B cell (primary cell): ENCODE results near the gene ERC1. TPM values are rescaled to one million over a fixed set of nuclear protein-coding genes. Genes with fewer than 3 reads are reported as not detected.

Experiments
- ATAC-seq: fragments of 200-7000 bp; cut with Tn5 transposase; one replicate; pipeline ENCODE4 v1.10.0; 2021; ENCODE audit warnings: low read depth, mild to moderate bottlenecking, moderate number of reproducible peaks, moderate library complexity
- CTCF ChIA-PET: fragments of 350-600 bp; sonication (Branson Sonifier 250); formaldehyde crosslinking; loops from one replicate; lab custom pipeline; 2021; ENCODE audit warnings: antibody characterized with exemption, inconsistent platforms; lab: Charles Lee
- POLR2A ChIA-PET: fragments of 350-600 bp; sonication (Branson Sonifier 250); formaldehyde crosslinking; loops from one replicate; lab custom pipeline; 2021; ENCODE audit warnings: antibody characterized with exemption; lab: Charles Lee
- DNase-seq: peaks from one replicate; pipeline ENCODE4 v3.0.0; 2013
- H2AFZ ChIP-seq: 2 replicates; pipeline ENCODE4 v1.6.1; 2012; ENCODE audit warnings: mild to moderate bottlenecking, low read depth, low read length; ENCODE audit not compliant: insufficient read depth, poor library complexity, severe bottlenecking
- H3K27ac ChIP-seq, 2 donors: 1 replicate in 1 of 2; 2 replicates in 1 of 2; pipeline ENCODE4 v1.5.1; 2012 to 2013; ENCODE audit warnings: low read length in 2 of 2, mild to moderate bottlenecking in 2 of 2, moderate library complexity in 1 of 2
- H3K27me3 ChIP-seq, 4 experiments: fragments of 200-600 bp in 1 of 4; sonication (generic) in 1 of 4; replicated peaks in 1 of 4; 1 replicate in 2 of 4; 2 replicates in 2 of 4; pipeline versions ENCODE4 v1.6.1 to v1.7.0; 2013 to 2016; ENCODE audit warnings: low read length in 3 of 4, mild to moderate bottlenecking in 2 of 4, mixed read lengths in 1 of 4, moderate library complexity in 1 of 4; ENCODE audit not compliant: insufficient read depth in 4 of 4, control insufficient read depth in 3 of 4; ENCODE audit errors: control extremely low read depth in 1 of 4
- H3K36me3 ChIP-seq, 2 experiments: replicated peaks in 1 of 2; 1 replicate in 1 of 2; 2 replicates in 1 of 2; pipeline versions ENCODE4 v1.6.1 to v1.7.1; 2013; ENCODE audit warnings: low read length in 1 of 2; ENCODE audit not compliant: insufficient read depth in 2 of 2, control insufficient read depth in 1 of 2; ENCODE audit errors: control extremely low read depth in 1 of 2, extremely low read depth in 1 of 2
- H3K4me1 ChIP-seq, 2 donors: fragments of 200-600 bp in 1 of 2; sonication (generic) in 1 of 2; 1 replicate in 1 of 2; 2 replicates in 1 of 2; pipeline versions ENCODE4 v1.5.1 to v1.6.1; 2013 to 2017; ENCODE audit warnings: low read length in 2 of 2; ENCODE audit not compliant: control insufficient read depth in 2 of 2, insufficient read depth in 2 of 2
- H3K4me2 ChIP-seq: replicated peaks from 2 replicates; pipeline ENCODE3; 2012; ENCODE audit warnings: mild to moderate bottlenecking, low read depth, low read length; ENCODE audit not compliant: poor library complexity, severe bottlenecking
- H3K4me3 ChIP-seq, 5 experiments: fragments of 200-600 bp in 1 of 5; sonication (generic) in 1 of 5; 1 replicate in 3 of 5; 2 replicates in 2 of 5; pipeline versions ENCODE4 v1.5.1 to v1.7.0; 2011 to 2016; ENCODE audit warnings: low read length in 4 of 5, mild to moderate bottlenecking in 4 of 5, low read depth in 2 of 5, control low read depth in 1 of 5, moderate library complexity in 1 of 5; ENCODE audit not compliant: insufficient read depth in 1 of 5; ENCODE audit errors: control extremely low read depth in 1 of 5, extremely low read depth in 1 of 5
- H3K79me2 ChIP-seq: fragments of 200-600 bp; sonication (generic); one replicate; pipeline ENCODE4 v1.6.0; 2016; ENCODE audit warnings: low read length; ENCODE audit not compliant: control insufficient read depth, insufficient read depth
- H3K9ac ChIP-seq: fragments of 200-600 bp; sonication (generic); 2 replicates; pipeline ENCODE4 v1.6.1; 2017; ENCODE audit warnings: mild to moderate bottlenecking, low read length, moderate library complexity
- H3K9me3 ChIP-seq, 3 donors: one replicate each; pipeline versions ENCODE4 v1.6.1 to v1.7.1; 2013; ENCODE audit warnings: low read length in 2 of 3; ENCODE audit not compliant: control insufficient read depth in 2 of 3, insufficient read depth in 1 of 3; ENCODE audit errors: control extremely low read depth in 1 of 3
- H4K20me1 ChIP-seq: 2 replicates; pipeline ENCODE4 v1.6.0; 2012; ENCODE audit warnings: mild to moderate bottlenecking, low read length; ENCODE audit not compliant: insufficient read depth, control insufficient read depth, poor library complexity, severe bottlenecking
- H3K27ac Mint-ChIP-seq: one replicate; pipeline ENCODE4 v1.8.0; 2021; ENCODE audit warnings: mixed read lengths
- H3K27me3 Mint-ChIP-seq: one replicate; pipeline ENCODE4 v1.8.0; 2021; ENCODE audit warnings: mixed read lengths
- H3K4me1 Mint-ChIP-seq: one replicate; pipeline ENCODE4 v1.8.0; 2021; ENCODE audit warnings: mixed read lengths
- H3K4me3 Mint-ChIP-seq: one replicate; pipeline ENCODE4 v1.8.0; 2021; ENCODE audit warnings: mixed read lengths
- H3K9me3 Mint-ChIP-seq: one replicate; pipeline ENCODE4 v1.8.0; 2022; ENCODE audit warnings: mixed read lengths; ENCODE audit not compliant: insufficient read depth
- CTCF ChIP-seq: fragments of 200-600 bp; IDR thresholded peaks from one replicate; pipeline ENCODE4 v1.8.0; 2022; ENCODE audit warnings: antibody characterized with exemption, mild to moderate bottlenecking
- EZH2 ChIP-seq: IDR thresholded peaks from 2 replicates; pipeline ENCODE4 v1.6.1; 2012; ENCODE audit warnings: borderline replicate concordance, low read depth, mild to moderate bottlenecking, moderate library complexity, low read length; ENCODE audit not compliant: insufficient read depth, poor library complexity, severe bottlenecking
- WGBS: methylation state at CpG from one replicate; pipeline ENCODE4 v1.1.5; 2013; ENCODE audit warnings: missing lambda C conversion rate; ENCODE audit not compliant: insufficient coverage; 5-methylcytosine and 5-hydroxymethylcytosine counted together
- intact Hi-C: fragments of 100-400 bp; cut with micrococcal nuclease; formaldehyde crosslinking; loops from one replicate; pipeline ENCODE4 v1.10.0; 2022
- polyA plus RNA-seq: library from polyadenylated mRNA; depleted of rRNA; stranded (reverse); fragments of >200 nt; gene quantifications from 2 replicates; pipeline ENCODE4 v1.2.3, GENCODE V29; 2012
- total RNA-seq, 2 donors: library from RNA; stranded (reverse); fragments of 120-200 nt in 1 of 2; gene quantifications; 1 replicate in 1 of 2; 2 replicates in 1 of 2; pipeline versions ENCODE4 v1.2.3 to v1.2.4, GENCODE V29; 2013 to 2022

Gene ERC1
- total and polyA plus RNA-seq, 2 donors (not counting 1 experiment from before 2014, with no cell fraction given): 4.0 to 77.6 TPM

GRCh38 chr12:1421091-1421846, 430.2 kb downstream of the ERC1 start:
- DNase-seq: no peak
- WGBS: no CpG with 5 or more reads among the region's 11 CpGs
- H3K79me2 ChIP-seq: no peaks in the 10 kb centered on the region
- H3K27me3 ChIP-seq: no peaks in the 10 kb centered on the region
- no peak overlapping the region for H3K4me2 ChIP-seq
- TF ChIP-seq EZH2 (no peak), CTCF (no peak)
- peaks cover 3 to 8% of the 10 kb centered on the region in 2 experiments for H3K36me3 ChIP-seq
- Mint-ChIP-seq H3K27me3 (no peaks in the 10 kb centered on the region), H3K27ac (no peak overlapping the region), H3K9me3 (peaks cover 3% of the 10 kb centered on the region), H3K4me3 (no peak overlapping the region), H3K4me1 (peaks cover 13% of the 10 kb centered on the region)
- H2AFZ ChIP-seq: no peak overlapping the region
- no peak for ATAC-seq
- no peak overlapping the region for H3K4me3 ChIP-seq
- H3K27ac ChIP-seq: no peak overlapping the region
- ChIA-PET CTCF (interaction anchor here (1.0 kb wide), 1 partner anchor 25 kb away, joined by 3 read pairs; no protein-coding TSS in a partner anchor), POLR2A (no interaction called here)
- intact Hi-C loops: no loop called here
- no peaks in the 10 kb centered on the region for H4K20me1 ChIP-seq
- peaks cover 1 to 14% (median 5%) of the 10 kb centered on the region in 3 donors for H3K9me3 ChIP-seq
- peaks cover 0 to 12% of the 10 kb centered on the region in 2 donors for H3K4me1 ChIP-seq
- H3K9ac ChIP-seq: no peak overlapping the region

- peaks cover 3% of the 10 kb centered on the region for H3K9me3 Mint-ChIP-seq
- peak; percentile 61 for DNase-seq
- H2AFZ ChIP-seq: no peak overlapping the region
- WGBS: 27% methylated on average over 1 of the region's 4 CpGs
- H3K79me2 ChIP-seq: no peaks in the 10 kb centered on the region
- peaks cover 0 to 2% of the 10 kb centered on the region in 2 experiments for H3K36me3 ChIP-seq
- intact Hi-C loops: no loop called here
- H3K4me2 ChIP-seq: peak overlapping the region; percentile 3
- no peak overlapping the region for H3K4me3 ChIP-seq
- POLR2A ChIA-PET: no interaction called here
- no peaks in the 10 kb centered on the region for H3K27me3 ChIP-seq
- peak overlapping the region; percentile 23 for H3K27ac Mint-ChIP-seq
- H3K27ac ChIP-seq: peak overlapping the region in 1 of 2 donors; percentile 60
- H3K4me3 Mint-ChIP-seq: no peak overlapping the region
- CTCF ChIA-PET: interaction anchor here (1.0 kb wide), 1 partner anchor 305 kb away, joined by 4 read pairs; no protein-coding TSS in a partner anchor
- peaks cover 1 to 14% (median 5%) of the 10 kb centered on the region in 3 donors for H3K9me3 ChIP-seq
- TF ChIP-seq EZH2: no peak
- TF ChIP-seq CTCF: no peak
- no peaks in the 10 kb centered on the region for H3K27me3 Mint-ChIP-seq
- H3K4me1 Mint-ChIP-seq: peaks cover 13% of the 10 kb centered on the region
- ATAC-seq: peak; percentile 66
- no peaks in the 10 kb centered on the region for H4K20me1 ChIP-seq
- H3K9ac ChIP-seq: no peak overlapping the region
- peaks cover 0 to 12% of the 10 kb centered on the region in 2 donors for H3K4me1 ChIP-seq
These were observed 431.7 kb downstream of the ERC1 start for GRCh38 chr12:1422604-1423315.
